Measurements from ENCODE around the gene SLC16A4. TPM values are rescaled to one million over a fixed set of nuclear protein-coding genes. Genes with fewer than 3 reads are reported as not detected.
"Not testable (repeated sequence)": the region's sequence is repeated elsewhere in the genome, so short reads cannot be mapped to it uniquely, and the experiment has no call there.

SLC16A4 gene
- total RNA-seq: 7.2 TPM
- long read RNA-seq, partial matches to known transcripts: 4 of 19 reads
- long read RNA-seq, other reads (novel, unspliced or antisense): 8 of 19 reads

- no peak for DNase-seq (ENCODE audit: low spot score)
Observed at GRCh38 chr1:110390692-110391245, at the start of gene SLC16A4. Gene SLC16A4, minus strand, starts transcription at chr1:110391026. Its CDS starts 1,703 bp downstream, at chr1:110389323.

DNA sequence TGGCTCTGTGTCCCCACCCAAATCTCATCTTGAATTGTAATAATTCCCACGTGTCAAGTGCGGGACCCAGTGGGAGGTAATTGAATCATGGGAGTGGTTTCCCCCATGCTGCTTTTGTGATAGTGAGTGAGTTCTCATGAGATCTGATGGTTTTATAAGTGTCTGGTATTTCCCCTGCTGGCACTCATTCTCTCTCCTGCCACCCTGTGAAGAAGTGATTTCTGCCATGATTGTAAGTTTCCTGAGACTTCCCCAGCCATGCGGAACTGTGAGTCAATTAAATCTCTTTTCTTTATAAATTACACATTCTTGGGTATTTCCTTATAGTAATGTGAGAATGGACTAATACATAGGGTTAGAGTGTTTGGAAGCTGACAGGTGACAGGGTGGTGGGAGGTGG is 49.0 kb upstream of the SLC16A4 start:
- not testable (repeated sequence) for DNase-seq (ENCODE audit: low spot score)

- no peak for DNase-seq (ENCODE audit: low spot score)
Observed at GRCh38 chr1:110438893-110439292, 48.1 kb upstream of the SLC16A4 start.

- DNase-seq (ENCODE audit: low spot score): not testable (repeated sequence)
Observed at GRCh38 chr1:110437645-110438299, 46.9 kb upstream of the SLC16A4 start.

DNA sequence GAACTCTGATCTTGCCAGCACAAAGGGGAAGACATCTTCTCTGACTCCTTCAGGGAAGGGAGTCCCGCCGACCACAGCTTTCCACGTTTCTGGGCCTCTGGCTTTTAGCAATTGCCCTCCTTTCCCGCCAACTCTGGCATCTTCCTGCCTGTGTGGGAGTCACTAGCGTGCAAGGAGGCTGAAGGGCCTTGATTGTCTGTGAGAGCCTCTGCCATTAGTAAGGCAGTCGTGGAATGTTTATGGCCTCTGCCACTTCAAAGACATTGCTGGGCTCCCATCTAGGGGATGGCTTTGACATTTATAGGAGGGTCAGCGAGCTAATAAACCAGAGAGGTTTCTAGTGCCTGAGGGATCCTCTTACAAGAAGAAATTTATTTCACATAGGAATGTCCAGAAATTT is 45.8 kb upstream of the SLC16A4 start:
- no peak for DNase-seq (ENCODE audit: low spot score)

DNA sequence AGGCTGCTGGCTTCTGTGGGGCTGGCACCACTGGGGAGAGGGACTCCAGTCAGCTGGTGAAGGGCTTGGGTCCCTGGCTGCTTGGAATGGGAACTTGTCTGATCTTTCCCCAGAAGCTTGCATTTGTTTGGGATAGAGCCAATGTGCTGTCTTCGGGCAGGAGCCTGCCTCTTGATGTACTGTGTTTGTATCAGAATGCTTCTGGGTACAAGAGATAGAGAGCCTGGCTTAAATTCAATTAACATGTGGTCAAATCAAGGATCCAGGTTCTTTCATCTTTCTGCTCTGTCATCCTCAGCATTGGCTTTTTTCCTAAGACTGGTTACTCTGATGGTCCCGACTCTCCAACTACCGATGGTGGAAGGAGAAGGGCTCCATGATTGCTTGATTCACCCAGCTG is 44.1 kb upstream of the SLC16A4 start:
- DNase-seq (ENCODE audit: low spot score): no peak

- DNase-seq (ENCODE audit: low spot score): no peak
Observed at GRCh38 chr1:110433803-110434202, 43.0 kb upstream of the SLC16A4 start.

DNA sequence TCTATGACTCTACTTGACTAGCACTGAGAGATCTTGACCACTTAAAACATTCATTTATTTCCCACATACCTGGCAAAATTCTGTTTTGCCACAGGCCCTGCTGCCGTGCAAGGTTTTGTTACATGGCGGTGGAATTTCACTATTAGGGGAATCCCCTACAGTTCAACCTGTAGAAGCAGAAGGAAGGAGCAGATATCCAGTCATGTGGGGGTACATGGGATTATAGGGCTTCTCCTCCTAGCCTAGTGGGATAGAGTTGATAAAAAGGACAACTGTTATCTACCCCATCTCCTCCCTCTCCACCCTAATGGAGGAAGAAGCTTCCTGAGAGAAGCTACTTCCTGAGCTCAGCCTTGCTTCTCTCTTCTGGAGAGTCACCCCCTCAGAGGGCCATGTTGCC is 42.4 kb upstream of the SLC16A4 start:
- DNase-seq (ENCODE audit: low spot score): no peak

DNA sequence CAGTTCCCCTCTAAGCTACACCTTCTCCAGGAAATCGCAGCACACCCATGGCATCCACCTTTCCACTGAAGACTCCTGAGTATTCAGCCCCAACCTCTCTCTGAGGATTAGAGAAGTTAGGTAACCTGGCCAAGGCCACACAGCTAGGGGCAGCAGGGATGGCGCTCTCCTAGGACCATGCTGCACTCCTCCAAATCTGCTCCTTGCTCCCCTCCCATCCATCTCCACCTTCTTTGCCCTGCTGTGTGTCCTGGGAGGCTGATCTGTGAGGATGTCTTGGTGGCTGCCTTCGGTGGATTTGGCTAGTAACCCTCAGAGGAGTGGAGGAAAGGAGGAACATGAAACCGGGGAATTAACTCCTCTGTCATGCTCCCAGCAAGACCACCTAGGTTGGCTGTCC is 40.1 kb upstream of the SLC16A4 start:
- DNase-seq (ENCODE audit: low spot score): no peak

GRCh38 chr1:110430366-110430765 is 39.5 kb upstream of the SLC16A4 start:
- no peak for DNase-seq (ENCODE audit: low spot score)

DNA sequence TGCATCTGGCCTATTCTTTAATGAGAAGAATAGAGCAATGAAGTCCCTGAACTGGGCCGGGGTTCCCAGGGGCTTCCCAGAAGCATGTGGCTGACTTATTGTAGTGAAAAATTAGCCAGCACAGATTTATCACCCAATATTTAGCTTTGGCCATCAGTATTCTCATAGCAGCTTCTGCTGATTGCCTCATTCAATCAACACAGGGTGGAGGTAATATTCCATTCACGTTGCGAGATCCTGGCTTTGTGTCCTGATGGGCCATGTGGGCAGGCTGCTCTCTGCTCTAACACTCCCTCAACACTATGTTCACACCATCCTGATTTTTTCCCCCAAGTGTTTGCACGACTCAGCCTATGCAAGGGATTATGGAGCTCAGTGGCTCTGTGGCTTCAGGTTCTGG is 38.1 kb upstream of the SLC16A4 start:
- no peak for DNase-seq (ENCODE audit: low spot score)

GRCh38 chr1:110426854-110427253 is 36.0 kb upstream of the SLC16A4 start:
- DNase-seq (ENCODE audit: low spot score): no peak

GRCh38 chr1:110425612-110426152 is 34.9 kb upstream of the SLC16A4 start:
- no peak for DNase-seq (ENCODE audit: low spot score)

GRCh38 chr1:110424699-110425611 is 34.1 kb upstream of the SLC16A4 start:
- DNase-seq (ENCODE audit: low spot score): no peak

- DNase-seq (ENCODE audit: low spot score): no peak
Observed at GRCh38 chr1:110420874-110421793, 30.3 kb upstream of the SLC16A4 start.

- no peak for DNase-seq (ENCODE audit: low spot score)
Observed at GRCh38 chr1:110420023-110420662, 29.3 kb upstream of the SLC16A4 start.

DNA sequence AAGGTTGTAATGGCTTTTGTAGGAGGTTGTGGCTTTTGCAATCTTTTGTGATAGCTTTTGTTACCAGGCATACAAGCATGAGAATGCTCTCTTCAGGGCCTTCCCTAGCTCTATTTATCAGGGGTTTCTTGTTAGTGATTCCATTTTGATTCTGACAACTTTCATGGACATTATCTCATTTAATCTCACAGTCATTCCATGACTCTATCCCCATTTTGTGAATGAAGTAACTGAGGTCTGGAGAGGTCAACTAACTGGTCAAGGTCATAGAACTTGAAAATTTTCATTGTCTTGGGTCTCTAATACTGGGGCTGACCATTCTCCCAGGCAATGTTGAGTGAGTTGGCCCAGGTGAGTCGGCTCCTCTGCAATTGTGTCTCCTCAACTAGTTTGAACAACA is 27.9 kb upstream of the SLC16A4 start:
- DNase-seq (ENCODE audit: low spot score): no peak

DNA sequence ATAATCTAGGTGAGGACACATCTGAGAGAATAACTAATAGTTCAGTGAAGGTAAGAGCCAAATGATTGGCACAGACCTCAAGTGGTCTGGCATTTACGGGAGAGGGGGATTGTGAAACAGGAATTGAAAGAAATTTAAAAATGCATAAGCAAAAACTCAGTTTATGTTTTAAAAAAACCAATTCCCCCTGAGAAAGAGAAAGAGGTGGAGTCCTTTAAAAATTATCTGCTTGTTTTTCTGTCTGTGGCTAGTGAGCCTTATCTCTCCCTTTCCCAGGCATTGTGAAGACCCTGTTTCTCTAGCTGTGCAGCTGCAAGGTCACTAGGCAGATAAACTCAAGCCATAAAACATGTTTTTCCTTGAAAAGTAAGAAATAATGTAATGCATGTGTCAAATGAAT is 22.2 kb upstream of the SLC16A4 start:
- DNase-seq (ENCODE audit: low spot score): not testable (repeated sequence)

GRCh38 chr1:110412576-110412975 is 21.8 kb upstream of the SLC16A4 start:
- no peak for DNase-seq (ENCODE audit: low spot score)

- DNase-seq (ENCODE audit: low spot score): no peak
Observed at GRCh38 chr1:110411173-110411735, 20.4 kb upstream of the SLC16A4 start.
